HuH-7 (cell line): ENCODE results near the gene ZFYVE28.
A peak's percentile ranks its signal among the peaks of the same experiment; 100 is the strongest.
"Not testable (repeated sequence)": the region's sequence is repeated elsewhere in the genome, so short reads cannot be mapped to it uniquely, and the experiment has no call there.

Experiments
- DNase-seq: peaks from one replicate; pipeline ENCODE4 v3.0.0; 2011; ENCODE audit warnings: low spot score

The ZFYVE28 gene

DNA sequence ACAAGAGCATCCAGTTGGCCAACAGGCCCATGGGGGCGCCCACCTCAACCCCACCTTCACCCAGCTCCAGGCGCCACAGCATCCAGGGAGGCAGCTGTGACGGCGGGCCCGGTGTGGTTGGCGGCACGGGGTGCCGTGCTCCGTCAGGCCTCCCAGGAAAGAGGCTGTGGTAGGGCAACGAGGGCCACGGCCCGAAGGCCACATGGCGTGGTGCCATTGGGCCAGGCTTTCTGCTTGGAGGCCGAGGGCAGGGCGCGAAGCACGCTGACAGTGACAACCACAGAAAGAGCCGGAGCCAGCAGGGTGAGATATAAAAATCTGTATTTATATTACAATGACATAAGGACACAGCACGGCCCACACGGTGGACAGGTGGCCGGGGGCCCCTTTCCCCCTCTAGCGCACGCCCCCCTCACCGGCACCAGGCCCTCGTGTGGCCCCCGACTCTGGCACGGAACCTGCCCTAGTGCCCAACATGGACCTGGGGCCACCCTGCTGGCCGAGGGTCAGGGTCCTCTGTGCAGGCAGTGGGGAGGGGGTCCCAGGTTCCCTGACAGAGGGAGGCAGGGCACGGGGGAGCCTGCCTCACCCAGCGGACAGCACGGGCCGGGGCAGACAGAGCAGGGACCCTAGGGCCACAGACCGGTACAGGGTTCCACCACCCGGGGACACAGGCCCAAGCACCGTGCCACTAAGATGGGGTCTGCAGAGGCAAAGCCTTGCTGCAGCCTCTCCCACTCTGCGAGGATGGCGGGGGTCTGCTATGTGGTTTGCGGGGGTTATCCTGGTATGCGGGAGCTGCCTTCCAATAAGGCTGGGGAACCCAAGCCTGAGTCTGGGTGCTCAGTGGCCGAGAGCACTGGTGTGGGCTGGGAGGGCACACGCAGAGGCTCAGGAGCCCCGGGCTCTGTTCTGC, 171.1 kb downstream of the ZFYVE28 start:
- DNase-seq: peak; percentile 4

DNA sequence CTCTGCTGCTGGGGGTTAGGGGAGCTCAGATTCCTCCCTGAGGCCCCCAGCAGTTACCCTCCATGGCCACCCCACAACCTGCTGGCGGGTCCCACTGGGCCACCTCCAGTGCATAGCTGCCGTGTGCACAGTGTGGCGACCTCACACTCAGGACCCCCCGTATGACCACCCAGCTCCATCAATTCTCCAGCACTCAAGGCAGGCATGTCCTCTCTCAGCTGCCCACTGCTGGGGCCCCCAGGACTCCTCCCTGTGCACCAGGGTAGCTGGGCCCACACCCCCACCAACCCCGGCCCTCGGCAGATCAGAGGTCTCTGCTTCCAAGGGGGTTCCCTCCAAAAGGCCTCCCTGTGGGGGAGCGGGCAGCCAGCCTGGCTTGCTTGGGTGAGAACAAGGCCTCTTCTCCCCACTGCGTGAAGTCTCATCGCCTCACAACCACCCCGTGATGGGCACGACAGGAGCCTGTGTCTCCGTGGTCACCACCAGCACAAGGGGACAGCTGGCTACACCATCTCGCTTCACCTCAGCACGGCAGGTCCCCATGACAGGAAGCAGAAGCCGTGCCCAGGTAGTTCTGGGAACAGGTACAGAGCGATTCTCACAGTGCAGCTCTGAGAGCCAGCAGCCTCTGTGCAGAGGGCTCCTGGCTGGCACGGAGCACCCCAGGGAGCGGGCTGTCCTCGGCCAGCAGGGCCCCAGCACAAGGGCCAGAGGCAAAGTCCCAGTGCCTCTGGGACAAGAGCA, 171.9 kb downstream of the ZFYVE28 start:
- DNase-seq: peak; percentile 7

DNA sequence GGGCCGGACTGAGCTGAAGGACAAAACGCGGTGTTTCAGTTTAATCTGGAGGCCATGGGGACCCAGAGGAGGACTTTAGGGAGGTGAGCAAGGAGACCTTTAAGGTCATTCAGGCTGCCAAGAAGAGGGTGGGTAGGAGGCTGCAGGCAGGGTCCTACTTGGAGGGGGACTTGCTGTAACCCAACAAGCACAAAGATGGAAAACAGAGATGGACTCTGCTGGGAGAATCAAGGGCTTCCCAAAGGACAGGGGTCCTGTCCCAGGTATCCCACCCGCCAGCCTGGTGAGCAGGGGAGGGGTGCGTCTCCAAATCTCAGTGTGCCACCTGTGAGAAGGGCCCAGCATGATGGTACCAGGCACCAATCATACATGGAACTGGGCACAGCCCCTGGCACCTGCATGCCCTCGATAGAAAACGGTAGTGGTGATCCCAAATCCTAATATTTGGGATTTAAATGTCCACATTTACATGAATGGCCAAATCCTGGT, 172.6 kb downstream of the ZFYVE28 start:
- DNase-seq: peak; percentile 4

DNA sequence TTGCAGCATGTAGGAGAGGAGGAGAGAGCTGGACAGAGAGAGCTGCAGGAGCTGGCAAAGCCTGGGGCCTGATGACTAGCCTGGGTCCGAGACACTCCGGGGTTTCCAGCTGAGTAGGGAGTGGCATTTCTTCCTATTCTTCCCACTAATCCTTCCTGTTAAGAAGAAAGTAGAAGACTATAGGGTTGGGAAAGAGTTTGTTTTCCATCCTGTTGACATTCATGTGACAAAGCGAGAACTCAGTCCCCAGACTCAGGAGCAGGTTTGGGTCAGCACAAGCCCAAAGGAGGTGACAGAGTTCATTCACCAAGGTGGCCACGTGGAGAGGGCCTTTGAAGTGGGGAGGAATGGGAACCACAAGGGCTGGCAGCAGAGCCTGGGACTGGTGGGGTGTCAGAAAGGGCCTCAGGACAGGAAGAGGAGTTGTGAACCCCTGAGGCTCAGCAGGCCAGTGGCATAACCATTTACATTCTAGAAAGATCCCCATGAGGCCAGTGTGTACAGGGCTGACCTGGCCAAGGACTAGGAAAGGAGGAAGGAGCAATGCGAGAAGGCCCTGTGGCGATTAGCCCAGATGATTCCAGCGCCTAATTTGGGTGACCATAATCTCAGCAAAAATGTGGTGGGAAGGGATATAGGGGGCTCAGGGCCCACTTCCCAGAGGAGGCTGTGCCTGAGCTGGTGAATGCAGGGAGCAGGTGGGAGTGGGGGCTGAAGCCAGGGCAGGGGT, 173.2 kb downstream of the ZFYVE28 start:
- peak; percentile 5 for DNase-seq

DNA sequence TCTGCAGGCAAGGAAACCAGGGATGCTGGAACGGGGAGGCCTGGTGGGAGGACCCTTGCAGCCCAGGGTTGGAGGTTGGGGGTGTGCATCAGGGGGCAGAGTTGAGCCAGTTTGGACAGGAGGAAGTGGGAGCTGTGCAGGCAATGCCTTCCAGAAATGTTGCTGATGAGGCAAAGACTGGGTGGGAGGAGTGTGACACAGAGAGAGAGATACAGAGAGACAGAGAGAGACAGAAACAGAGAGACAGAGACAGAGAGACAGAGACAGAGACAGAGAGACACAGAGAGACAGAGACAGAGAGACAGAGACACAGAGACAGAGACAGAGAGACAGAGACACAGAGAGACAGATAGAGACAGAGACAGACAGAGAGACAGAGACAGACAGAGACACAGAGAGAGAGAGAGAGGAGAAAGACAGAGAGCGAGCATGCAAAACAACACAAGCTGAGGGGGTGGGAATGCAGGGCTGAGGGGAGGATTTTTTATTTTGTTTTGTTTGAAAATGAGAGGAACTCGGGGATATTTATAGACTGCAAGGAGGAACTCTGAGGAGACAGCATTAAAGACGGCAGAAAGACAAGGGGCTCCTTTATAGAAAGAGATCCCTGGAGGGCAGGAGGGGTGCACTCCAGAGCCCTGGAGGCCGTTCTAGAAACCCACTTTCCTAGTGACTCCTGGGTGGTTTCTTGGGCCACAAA, 174.6 kb downstream of the ZFYVE28 start:
- DNase-seq: peak; percentile 64

DNA sequence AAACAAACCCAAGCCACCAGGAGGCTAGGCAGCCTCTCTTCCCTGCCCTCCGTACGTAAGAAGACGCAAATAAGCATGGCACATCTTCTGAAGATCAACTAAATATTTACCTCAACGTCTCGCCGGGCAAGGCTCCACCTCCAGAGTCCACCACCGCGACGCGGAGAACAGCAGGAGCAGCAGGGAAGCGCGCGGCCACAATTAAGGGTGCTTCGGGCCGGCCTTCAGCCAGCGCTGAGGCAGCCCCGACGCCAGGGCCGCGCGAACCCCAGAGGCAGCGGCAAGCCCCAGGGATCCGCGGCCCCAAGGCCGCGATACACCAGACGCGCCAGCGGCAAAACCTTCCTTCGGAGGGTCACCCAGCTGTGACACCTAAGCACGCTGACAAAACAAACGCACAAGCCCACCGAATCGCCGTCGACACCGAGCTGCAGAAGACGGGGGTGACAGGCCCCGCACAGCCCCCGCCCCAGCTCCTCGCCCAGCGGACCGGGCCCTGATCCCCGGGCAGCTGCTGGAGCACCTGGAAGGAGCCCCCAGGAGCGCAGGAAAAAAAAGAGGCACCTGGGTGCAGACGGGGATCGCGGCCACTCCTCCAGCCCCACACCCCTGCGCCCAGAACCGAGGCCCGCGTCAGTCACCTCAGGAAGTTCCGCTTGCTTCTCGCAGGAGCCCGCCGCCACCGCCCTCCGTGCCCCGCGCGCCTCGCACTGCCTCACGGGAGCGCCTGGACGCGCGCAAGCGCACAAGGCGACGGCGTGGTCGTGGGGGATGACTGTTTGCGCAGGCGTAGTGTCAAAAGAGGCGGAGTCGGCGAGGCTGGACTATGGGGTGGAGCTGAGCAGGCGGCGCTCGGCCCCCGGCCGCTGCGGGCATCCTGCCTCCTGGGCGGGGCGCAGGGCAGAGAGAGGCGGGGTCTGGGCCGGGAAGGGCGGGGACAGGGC, 176.8 kb downstream of the ZFYVE28 start, which contains the start of the genes HAUS3 and POLN:
HAUS3 (minus strand) TSS at position 712 of the 944 bp plus-strand sequence. CDS start 1,175 bp downstream, outside the sequence.
POLN (minus strand) TSS at position 712 of the 944 bp plus-strand sequence. CDS start 12,890 bp downstream, outside the sequence.
- DNase-seq: peak; percentile 99

DNA sequence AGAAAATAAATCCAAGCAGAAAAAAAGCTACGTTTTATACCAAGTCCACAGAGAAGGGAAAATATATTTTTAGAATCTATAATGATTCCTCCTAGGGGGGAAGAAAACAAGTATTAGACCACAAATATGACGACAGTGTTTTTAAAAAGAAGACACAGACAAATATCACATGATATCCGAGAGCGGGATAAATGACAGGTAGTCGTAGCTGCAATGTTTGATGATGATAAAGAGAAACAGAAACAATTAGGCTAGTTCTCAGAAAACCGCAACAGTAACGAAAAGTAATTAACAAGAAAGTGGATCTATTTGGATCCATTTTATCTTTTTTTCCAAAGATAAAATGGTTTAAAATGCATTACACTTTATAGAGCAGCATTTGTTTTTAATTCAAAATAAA, 177.4 kb downstream of the ZFYVE28 start:
- no peak for DNase-seq

DNA sequence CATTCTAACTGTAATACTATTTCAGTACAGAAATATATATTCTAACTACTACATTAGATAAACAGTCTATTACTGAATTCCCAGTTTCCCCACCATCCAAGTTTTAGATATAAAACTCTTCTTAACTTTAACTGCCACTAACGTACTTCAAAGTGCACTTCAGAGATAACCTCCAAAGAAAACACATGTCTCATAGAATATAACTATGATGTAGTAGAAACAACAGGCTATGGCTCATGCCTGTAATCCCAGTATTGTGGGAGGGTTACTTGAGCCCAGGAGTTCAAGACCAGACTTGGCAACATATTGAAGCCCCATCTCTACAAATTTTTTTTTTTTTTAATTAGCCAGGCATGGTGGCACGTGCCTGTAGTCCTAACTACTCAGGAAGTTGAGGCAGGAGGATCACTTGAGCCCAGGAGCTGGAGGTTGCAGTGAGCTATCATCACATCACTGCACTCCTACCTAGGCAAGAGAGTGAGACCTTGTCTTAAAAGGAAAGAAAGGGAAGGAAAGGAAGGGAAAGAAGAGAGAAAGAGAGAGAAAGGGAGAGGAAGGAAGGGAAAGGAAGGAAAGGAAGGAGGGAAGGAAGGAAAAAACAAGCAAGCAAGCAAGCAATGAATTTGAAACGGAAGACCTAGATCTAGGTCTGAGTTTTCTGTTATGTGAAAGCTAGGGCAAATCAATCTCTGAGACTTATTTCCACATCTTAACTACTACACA, 181.3 kb downstream of the ZFYVE28 start:
- DNase-seq: no peak

DNA sequence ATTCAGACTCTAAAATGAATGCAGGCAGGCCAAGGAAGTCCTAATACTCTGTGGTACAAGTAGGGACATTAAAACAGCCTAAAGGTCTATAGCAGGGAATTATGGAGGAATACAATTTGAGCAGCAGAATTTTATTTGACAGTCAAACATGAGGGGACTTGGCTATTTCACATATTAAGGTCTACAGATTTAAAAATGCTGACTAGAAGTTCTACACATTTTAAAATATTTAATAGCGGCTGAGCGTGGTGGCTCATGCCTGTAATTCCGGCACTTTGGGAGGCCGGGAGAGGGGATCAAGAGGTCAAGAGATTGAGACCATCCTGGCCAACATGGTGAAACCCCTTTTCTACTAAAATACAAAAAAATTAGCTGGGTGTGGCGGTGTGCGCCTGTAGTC, 187.4 kb downstream of the ZFYVE28 start:
- DNase-seq: no peak

DNA sequence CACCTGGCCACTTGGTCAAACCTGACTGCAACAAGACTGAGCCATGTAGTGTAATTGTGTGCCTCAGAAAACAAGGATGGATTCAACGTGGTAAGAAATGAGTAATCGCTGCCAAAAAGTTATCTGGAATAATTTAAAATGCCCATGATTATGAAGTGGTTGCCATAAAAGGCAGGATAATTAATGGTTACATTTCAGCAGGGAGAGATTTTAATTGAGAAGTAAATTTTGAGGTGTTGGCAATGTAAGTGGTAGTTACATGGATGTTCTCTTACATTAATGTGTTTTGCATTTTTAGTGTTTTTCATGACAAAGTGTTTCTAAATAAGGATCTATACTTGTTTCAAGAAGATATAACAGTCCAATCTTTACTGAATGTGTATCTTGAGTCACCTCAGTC, 192.2 kb downstream of the ZFYVE28 start:
- no peak for DNase-seq

DNA sequence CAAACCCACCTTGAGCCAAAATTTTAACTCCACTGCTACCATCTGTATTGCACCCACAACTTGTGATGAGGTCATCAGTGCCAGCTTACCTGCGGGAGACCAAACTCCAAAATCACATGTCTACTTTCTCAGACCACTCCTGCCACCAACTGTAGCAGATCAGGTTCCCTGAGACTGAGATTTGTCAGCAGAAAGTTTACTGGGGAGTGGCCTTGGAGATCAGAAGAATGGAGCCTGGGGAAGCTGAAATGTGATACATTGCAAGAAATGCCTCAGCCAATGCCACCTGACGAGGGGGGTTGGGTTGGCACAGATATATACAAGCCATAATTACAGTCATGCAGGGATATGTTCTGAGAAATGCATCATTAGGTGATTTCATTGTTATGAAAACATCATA, 195.6 kb downstream of the ZFYVE28 start:
- DNase-seq: no peak

DNA sequence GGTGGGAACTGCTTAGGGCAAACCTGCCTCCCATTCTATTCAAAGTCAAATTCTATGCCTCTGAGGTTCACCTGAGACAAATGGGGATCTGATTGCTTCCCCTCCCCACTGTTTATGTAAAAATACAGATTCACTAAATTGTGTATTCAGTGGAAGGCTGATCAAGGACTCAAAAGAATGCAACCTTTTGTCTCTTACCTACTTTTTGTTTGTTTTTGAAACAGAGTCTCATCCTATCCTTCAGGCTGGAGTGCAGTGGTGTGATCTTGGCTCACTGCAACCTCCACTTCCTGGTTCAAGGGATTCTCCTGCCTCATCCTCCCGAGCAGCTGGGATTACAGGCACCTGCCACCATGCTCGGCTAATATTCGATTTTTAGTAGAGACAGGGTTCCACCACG, 197.1 kb downstream of the ZFYVE28 start:
- not testable (repeated sequence) for DNase-seq

DNA sequence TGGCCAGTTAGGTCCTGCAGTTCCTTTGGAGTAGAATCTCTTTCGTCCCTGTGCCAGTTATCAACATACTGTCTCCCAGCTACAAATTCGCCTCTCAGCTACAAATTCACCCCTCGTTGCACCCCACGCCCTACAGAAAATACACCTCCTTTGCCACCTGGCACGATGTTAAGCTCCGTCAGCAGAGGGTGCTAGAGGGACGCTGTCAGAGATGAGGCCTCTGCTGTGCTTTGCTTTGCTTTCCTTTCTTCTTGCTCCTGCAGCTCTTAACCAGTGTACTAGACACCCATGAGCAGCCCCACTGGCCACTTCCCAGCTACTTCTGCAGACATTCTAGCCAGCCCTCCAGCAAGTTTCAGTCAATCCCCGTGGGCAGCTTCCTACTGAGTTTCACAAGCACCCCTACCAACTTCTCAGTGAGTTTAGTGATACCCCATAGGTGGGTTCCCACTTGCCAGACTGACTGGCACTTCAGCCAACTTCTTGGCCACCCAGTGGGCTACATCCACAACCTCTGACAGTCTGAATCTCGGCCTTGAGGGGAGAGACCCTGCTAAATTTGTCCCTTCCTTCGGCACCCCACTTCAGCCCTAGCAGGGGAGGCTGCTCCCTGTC, 198.3 kb downstream of the ZFYVE28 start:
- DNase-seq: peak; percentile 54
